ENCODE measurements around the gene PAQR6. TPM values are rescaled to one million over a fixed set of nuclear protein-coding genes. Genes with fewer than 3 reads are reported as not detected.

Gene PAQR6
- total and polyA plus RNA-seq, 10 of the 15 experiments (the other 5 are each of a cell fraction or from before 2014, with no cell fraction given), result 0.42 to 4.5 (median 1.3) TPM

- intact Hi-C loops (cut with micrococcal nuclease; ENCODE audit: unreplicated experiment) (no loop called here), in situ Hi-C loops (cut with MboI) (no loop called here)
- SMC1A ChIA-PET (ENCODE audit: uncharacterized antibody, unreplicated experiment), result interaction anchor here (0.7 to 3.5 kb wide), 3 partner anchors 10 to 23 kb away, joined by 3 to 16 read pairs (median 5); partner anchors contain the start of gene PMF1
- Histone ChIP-seq H3K9ac (ENCODE audit: control insufficient read depth, insufficient read depth, low read length) (no peak overlapping the region), H3K36me3 (ENCODE audit: control insufficient read depth in 2 of 2, insufficient read depth in 2 of 2, low read length in 1 of 2) (peaks cover 12 to 26% of the 10 kb centered on the region in 2 experiments), H3K4me3 (no peak overlapping the region), H3K9me3 (replicated peaks; ENCODE audit: control insufficient read depth, insufficient read depth, low read length) (no peaks in the 10 kb centered on the region), H3K4me2 (ENCODE audit: control insufficient read depth, insufficient read depth) (no peak overlapping the region; the same call in 1 of the 2 replicates), H3K27ac (ENCODE audit: control insufficient read depth, insufficient read depth) (no peak overlapping the region), H3K4me1 (ENCODE audit: control insufficient read depth, insufficient read depth, low read length) (peaks cover 5% of the 10 kb centered on the region), H3K27me3 (replicated peaks in 1 of 2; ENCODE audit: control insufficient read depth in 2 of 2, insufficient read depth in 2 of 2, low read length in 1 of 2) (no peaks in the 10 kb centered on the region), H2AFZ (ENCODE audit: control insufficient read depth, low read depth, low read length) (no peak overlapping the region), H3K79me2 (ENCODE audit: control insufficient read depth, insufficient read depth, low read length) (peaks cover 44% of the 10 kb centered on the region), H4K20me1 (ENCODE audit: control insufficient read depth, insufficient read depth) (no peaks in the 10 kb centered on the region)
- POLR2A ChIA-PET, result interaction anchor here (1.0 to 11.8 kb wide), 2 partner anchors 8 to 9 kb away, joined by 6 to 139 read pairs; partner anchors contain the start of genes PMF1 and SLC25A44
- FAIRE-seq (no peak), ATAC-seq (no peak), DNase-seq (ENCODE audit: low read depth, low spot score) (no peak)
- RAD21 ChIA-PET (ENCODE audit: unreplicated experiment), result interaction anchor here (2.7 kb wide), 1 partner anchor 22 kb away, joined by 8 read pairs; no protein-coding TSS in a partner anchor
- CTCF ChIA-PET, result interaction anchor here (1.2 kb wide), 1 partner anchor 9 kb away, joined by 3 read pairs; the partner anchor contains the start of gene PMF1
- no TSS peak for BruUV-seq (replicated peaks)
- TF ChIP-seq SREBF2 (IDR thresholded peaks at IDR 0.05; ENCODE audit: low read length) (no peak), ZNF274 (IDR thresholded peaks at IDR 0.05; ENCODE audit: insufficient read depth, insufficient read length) (no peak), PBX3 (IDR thresholded peaks at IDR 0.05; ENCODE audit: insufficient replicate concordance, low read depth, low read length) (no peak), IKZF2 (IDR thresholded peaks at IDR 0.05) (no peak), CTCF (IDR thresholded peaks at IDR 0.05 in 2 of 3, conservative IDR thresholded peaks at IDR 0.05 in 1 of 3; ENCODE audit: control insufficient read depth in 2 of 3, extremely low read depth in 1 of 3, insufficient read depth in 1 of 3, low read depth in 3 of 3, low read length in 3 of 3) (no peak), CUX1 (IDR thresholded peaks at IDR 0.05; ENCODE audit: insufficient replicate concordance, low read depth, low read length) (no peak), WRNIP1 (IDR thresholded peaks at IDR 0.05; ENCODE audit: borderline replicate concordance, low read depth, low read length) (no peak), NFIC (IDR thresholded peaks at IDR 0.05; ENCODE audit: low read depth, low read length) (no peak), PRDM15 (CRISPR knock-in tag; IDR thresholded peaks at IDR 0.05) (no peak), EP300 (IDR thresholded peaks at IDR 0.05; ENCODE audit: borderline replicate concordance in 1 of 2, control insufficient read depth in 1 of 2, low read depth in 2 of 2, low read length in 2 of 2) (no peak), TARDBP (IDR thresholded peaks at IDR 0.05; ENCODE audit: borderline replicate concordance) (no peak)
These were observed 44.5 kb downstream of the PAQR6 start for GRCh38 chr1:156203331-156203730.

Data from GM12878 (cell line).